Mucosa of descending colon (tissue), 3 donors: ENCODE measurements around the gene MMP21. TPM values are rescaled to one million over a fixed set of nuclear protein-coding genes. Genes with fewer than 3 reads are reported as not detected.

Source experiments
- ATAC-seq: fragments of 200-7000 bp; cut with Tn5 transposase; one replicate; pipeline ENCODE4 v1.9.1; 2020; ENCODE audit warnings: mild to moderate bottlenecking, moderate library complexity
- DNase-seq, 3 donors: peaks; one replicate each; pipeline ENCODE4 v3.0.0-alpha.2; 2020
- H3K36me3 ChIP-seq: fragments of 200-600 bp; one replicate; pipeline ENCODE4 v1.8.0; 2021; ENCODE audit warnings: low read depth, mild to moderate bottlenecking
- H3K4me1 ChIP-seq: fragments of 200-600 bp; one replicate; pipeline ENCODE4 v1.8.0; 2021; ENCODE audit warnings: low read depth, mild to moderate bottlenecking
- H3K4me3 ChIP-seq: fragments of 200-600 bp; one replicate; pipeline ENCODE4 v1.8.0; 2021; ENCODE audit warnings: mild to moderate bottlenecking
- H3K9me3 ChIP-seq: fragments of 200-600 bp; one replicate; pipeline ENCODE4 v1.8.0; 2021; ENCODE audit warnings: mild to moderate bottlenecking
- CTCF ChIP-seq: fragments of 200-600 bp; IDR thresholded peaks from one replicate; pipeline ENCODE4 v1.8.0; 2022; ENCODE audit warnings: antibody characterized with exemption, mild to moderate bottlenecking
- intact Hi-C, 2 donors: fragments of 100-400 bp; cut with DNase I in 1 of 2; cut with micrococcal nuclease in 1 of 2; formaldehyde crosslinking; loops; one replicate each; pipeline versions ENCODE4 v1.11.0 to v1.11.1; 2022; cut with DNase I, micrococcal nuclease
- total RNA-seq, 3 donors: library from RNA; stranded (reverse); fragmentation: NEBNext Ultra II Directional in 2 of 3; extraction: Animal tissue kit (Norgen Biotek cat#: 25700) in 2 of 3; gene quantifications; one replicate each; pipeline versions ENCODE4 v1.2.1 to v1.2.4, GENCODE V29; 2021 to 2023
- donor health status: DM: no; HTN: no; CAD: no; lungs with moderate emphysema.
- donor health status: DM: no; HTN: no; CAD: no.
- donor health status: DM: no; HTN: yes; CAD: no.

Gene MMP21
- total RNA-seq, 3 donors from 2014 or later, result 0.14 to 0.28 TPM; not detected in 1

DNA sequence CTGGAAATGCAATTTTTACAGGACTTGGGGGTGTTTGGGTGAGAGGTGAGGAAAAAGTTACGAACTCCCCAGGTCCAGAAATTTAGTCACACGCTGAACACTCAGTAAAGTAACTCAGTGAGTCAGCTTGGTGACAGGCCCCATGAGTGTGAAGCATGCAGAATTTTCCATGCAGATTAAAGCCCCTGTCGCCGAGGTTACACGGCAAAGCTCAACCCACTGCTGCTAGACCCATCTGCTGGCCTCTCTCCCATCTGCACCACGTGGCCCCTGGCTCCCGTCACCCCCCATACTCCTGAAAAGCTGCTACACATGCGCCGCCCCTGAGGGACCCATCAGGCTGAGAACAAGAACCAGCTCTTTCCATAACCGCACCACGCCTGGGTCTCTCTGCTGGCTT, 7.0 kb upstream of the MMP21 start:
- no peak for ATAC-seq

GRCh38 chr10:125782054-125782453, 6.4 kb upstream of the MMP21 start:
- Histone ChIP-seq H3K4me1 (no peaks in the 10 kb centered on the region), H3K36me3 (no peaks in the 10 kb centered on the region), H3K4me3 (no peak overlapping the region), H3K9me3 (no peaks in the 10 kb centered on the region)
- no peak for TF ChIP-seq CTCF
- ATAC-seq, result no peak
- DNase-seq, result no peak
- intact Hi-C loops, result no loop called here

More for the DNA sequence above, 7.0 kb upstream of the MMP21 start:
- Histone ChIP-seq H3K4me3 (no peak overlapping the region), H3K9me3 (no peaks in the 10 kb centered on the region), H3K36me3 (no peaks in the 10 kb centered on the region), H3K4me1 (no peaks in the 10 kb centered on the region)
- TF ChIP-seq CTCF, result no peak
- DNase-seq, result no peak
- intact Hi-C loops, result no loop called here

DNA sequence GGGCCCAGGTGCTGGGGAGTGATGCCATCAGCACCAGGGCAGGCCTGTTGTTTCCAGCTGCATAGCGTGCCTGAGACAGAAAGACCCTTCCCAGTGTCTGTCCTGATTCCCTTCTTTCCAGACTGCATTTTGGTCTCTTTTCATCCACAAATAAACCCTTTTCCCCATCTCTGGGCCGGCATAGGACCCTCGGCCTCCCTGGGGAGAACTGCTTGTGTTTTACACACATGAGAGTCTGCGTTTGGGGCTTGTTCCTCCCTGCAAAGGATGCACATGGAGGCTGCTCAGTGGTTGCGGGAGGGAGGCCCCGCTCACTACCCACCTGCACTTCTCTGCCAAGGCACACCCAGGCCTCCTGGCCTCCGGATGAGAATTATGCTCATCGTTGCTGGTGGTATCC, 5.8 kb upstream of the MMP21 start:
- ATAC-seq (no peak), DNase-seq (no peak)
- intact Hi-C loops, result no loop called here
- no peaks in the 10 kb centered on the region for H3K36me3 ChIP-seq
- no peak for TF ChIP-seq CTCF
- no peak overlapping the region for H3K4me3 ChIP-seq
- no peaks in the 10 kb centered on the region for H3K9me3 ChIP-seq
- H3K4me1 ChIP-seq, result no peaks in the 10 kb centered on the region

GRCh38 chr10:125779403-125780327, 4.0 kb upstream of the MMP21 start:
- ATAC-seq (no peak), DNase-seq (no peak)
- H3K4me3 ChIP-seq, result no peak overlapping the region
- no peaks in the 10 kb centered on the region for H3K9me3 ChIP-seq
- intact Hi-C loops, result no loop called here
- no peak for TF ChIP-seq CTCF
- no peaks in the 10 kb centered on the region for H3K4me1 ChIP-seq
- no peaks in the 10 kb centered on the region for H3K36me3 ChIP-seq

- Histone ChIP-seq H3K4me3 (no peak overlapping the region), H3K4me1 (no peaks in the 10 kb centered on the region), H3K36me3 (no peaks in the 10 kb centered on the region), H3K9me3 (no peaks in the 10 kb centered on the region)
- ATAC-seq (no peak), DNase-seq (no peak)
- intact Hi-C loops, result no loop called here
- no peak for TF ChIP-seq CTCF
Observed at GRCh38 chr10:125778556-125778955, 2.9 kb upstream of the MMP21 start.
